GM18502 (cell line): ENCODE measurements around the gene LRRC46.

Experiments used
- ATAC-seq: cut with Tn5 transposase; IDR thresholded peaks from one replicate; pipeline ENCODE4 v1.9.1; 2021; ENCODE audit warnings: mild to moderate bottlenecking; ENCODE audit not compliant: unreplicated experiment, poor library complexity

Gene LRRC46, protein sequence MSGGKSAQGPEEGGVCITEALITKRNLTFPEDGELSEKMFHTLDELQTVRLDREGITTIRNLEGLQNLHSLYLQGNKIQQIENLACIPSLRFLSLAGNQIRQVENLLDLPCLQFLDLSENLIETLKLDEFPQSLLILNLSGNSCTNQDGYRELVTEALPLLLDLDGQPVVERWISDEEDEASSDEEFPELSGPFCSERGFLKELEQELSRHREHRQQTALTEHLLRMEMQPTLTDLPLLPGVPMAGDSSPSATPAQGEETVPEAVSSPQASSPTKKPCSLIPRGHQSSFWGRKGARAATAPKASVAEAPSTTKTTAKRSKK

GRCh38 chr17:47831003-47831933, at the start of gene LRRC46, which contains the start of gene MRPL10:
TSS of gene LRRC46 (plus strand) at chr17:47831670. CDS start at chr17:47831990, 320 bp downstream.
TSS of gene MRPL10 (minus strand) at chr17:47831541. CDS start at chr17:47831511, 30 bp downstream.
- ATAC-seq = peak; percentile 93

DNA sequence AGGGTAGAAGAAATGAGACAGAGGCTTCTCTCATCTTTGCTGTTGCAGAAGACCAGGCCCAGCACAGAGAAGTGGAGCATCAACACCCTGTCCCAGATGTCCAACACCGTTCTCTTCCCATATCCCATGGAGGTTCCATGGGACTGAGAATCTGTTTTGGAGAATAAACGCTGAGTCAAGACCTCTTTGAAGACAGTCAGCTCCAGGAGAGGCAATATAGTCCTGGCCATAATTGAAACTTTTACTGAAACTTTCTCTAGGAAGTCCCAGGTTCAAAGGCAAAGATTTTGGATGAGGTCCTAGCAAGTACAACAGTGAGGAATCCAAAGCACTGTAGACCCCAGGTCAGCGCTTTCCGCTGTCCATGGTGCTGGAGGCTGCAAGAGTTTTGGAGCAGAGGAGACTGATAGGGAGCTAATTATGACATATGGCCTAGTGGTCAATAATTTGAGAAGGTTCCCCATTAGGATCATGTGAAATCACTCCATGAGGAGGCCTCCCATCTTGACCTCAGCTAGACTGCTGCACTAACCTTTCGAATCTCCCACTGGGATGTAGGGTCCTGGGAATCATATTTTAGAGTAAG, 45.8 kb upstream of the LRRC46 start:
- no peak for ATAC-seq

GRCh38 chr17:47789611-47790561, 41.6 kb upstream of the LRRC46 start:
- ATAC-seq = no peak

- no peak for ATAC-seq
These were observed 40.4 kb upstream of the LRRC46 start for GRCh38 chr17:47791025-47791424.

- no peak for ATAC-seq
These were observed 39.0 kb upstream of the LRRC46 start for GRCh38 chr17:47792457-47792856.

DNA sequence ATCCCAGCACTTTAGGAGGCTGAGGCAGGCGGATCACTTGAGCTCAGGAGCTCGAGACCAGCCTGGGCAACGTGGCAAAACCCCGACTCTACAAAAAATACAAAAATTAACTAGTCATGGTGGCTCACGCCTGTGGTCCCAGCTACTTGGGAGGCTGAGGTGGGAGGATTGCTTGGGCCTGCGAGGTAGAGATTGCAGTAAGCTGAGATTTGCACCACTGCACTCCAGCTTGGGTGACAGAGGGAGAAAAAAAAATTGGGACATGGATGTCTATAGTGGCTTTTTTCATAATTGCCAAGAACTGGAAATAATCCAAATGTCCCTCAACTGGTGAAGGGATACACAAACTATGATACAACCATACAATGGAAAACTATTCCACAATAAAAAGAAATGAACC, 38.5 kb upstream of the LRRC46 start:
- no peak for ATAC-seq

DNA sequence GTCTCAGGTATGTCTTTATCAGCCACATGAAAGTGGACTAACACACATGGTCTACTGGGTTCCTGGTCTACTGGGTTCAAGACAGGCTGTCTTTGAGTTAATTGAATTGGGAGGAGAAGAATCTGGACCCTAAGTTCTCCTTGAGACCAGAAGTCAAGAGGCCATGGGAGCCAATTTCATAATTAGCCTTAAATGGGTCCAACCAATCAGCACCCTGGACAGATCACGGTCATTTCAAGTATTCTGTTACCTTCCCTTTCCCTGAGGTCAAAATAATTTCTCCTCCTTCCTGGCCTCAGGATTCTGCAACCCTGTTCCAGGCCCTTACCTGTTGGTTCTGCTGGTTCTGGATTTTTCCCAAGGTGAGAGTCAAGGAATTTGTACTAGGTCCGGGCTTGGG, 33.7 kb upstream of the LRRC46 start:
- ATAC-seq = no peak

- ATAC-seq = no peak
These were observed 30.8 kb upstream of the LRRC46 start for GRCh38 chr17:47800686-47801085.

GRCh38 chr17:47801176-47801765, 30.2 kb upstream of the LRRC46 start:
- ATAC-seq = no peak

DNA sequence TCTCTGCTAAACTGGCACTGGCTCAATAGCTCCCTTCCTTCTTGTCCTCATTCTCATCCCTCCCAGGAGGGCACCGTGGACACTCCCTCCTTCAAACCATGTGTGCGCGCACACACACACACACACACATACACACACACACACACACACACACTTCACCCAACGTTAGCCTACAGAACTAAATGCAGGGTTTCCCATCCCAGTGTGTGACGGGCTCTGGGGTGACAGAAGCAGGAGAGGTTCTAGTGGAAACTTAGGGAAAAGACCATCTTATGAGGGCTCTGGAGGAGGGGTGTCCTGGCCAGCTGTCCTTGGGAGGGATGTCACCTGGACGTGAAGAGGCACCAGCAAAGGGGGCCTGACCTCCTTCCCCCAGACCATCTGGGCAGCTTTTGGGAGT, 29.6 kb upstream of the LRRC46 start:
- no peak for ATAC-seq

GRCh38 chr17:47802341-47803022, 29.0 kb upstream of the LRRC46 start:
- ATAC-seq = no peak

DNA sequence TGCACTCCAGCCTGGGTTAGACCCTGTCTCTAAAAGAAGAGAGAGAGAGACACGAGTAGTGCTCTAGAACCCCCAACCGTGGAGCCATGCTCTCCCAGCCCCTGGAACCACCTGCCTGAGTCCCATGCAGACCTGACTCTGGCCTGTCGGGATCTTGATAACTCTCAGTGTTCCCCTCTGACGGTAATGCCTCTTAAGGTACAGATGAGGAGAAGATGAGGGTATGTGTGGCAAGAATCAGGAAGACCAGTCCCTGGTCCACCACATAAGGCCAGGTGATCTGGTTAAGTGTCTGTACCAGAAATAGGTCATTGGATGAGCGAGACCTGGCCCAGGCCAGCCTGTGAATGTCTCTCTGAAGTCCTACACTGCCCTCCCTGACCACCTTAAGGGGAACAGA, 28.3 kb upstream of the LRRC46 start:
- ATAC-seq = no peak

GRCh38 chr17:47803751-47804150, 27.7 kb upstream of the LRRC46 start:
- ATAC-seq = no peak

GRCh38 chr17:47804461-47804860, 27.0 kb upstream of the LRRC46 start:
- ATAC-seq = no peak

DNA sequence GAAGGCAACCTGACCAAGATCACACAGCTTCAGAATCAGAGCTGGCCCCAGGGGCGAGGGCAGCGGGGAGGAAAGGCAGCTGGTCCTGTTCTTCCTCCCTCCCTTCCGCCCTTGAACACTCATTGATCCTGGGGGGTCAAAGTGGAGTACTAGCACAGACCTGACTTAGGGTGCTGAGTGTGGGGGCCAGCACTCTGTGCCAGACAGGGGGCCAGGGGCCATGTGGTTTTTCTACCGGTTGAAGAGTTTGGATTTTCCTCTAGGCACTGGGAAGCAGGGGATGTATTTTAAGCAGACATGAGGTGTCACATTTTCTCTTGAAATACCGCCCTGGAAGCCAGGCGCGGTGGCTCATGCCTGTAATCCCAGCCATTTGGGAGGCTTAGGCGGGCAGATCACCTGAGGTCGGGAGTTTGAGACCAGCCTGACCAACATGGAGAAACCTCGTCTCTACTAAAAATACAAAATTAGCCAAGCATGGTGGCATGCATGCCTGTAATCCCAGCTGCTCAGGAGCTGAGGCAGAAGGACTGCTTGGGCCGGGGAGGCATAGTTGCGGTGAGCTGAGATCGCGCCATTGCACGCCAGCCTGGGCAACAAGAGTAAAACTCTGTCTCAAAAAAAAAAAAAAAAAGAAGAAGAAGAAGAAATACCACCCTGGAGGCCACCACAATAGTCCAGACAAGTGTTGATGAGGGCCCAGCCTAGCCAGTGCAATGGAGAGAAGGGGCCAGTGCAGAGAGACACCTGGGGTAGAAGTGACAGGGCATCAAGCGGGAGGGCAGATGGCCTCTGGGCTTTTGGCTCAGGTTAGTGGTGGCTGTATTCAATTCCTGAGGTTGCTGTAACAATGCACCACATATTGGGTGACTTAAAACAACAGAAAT, 25.2 kb upstream of the LRRC46 start:
- no peak for ATAC-seq

- no peak for ATAC-seq
These were observed 24.6 kb upstream of the LRRC46 start for GRCh38 chr17:47806913-47807255.

- no peak for ATAC-seq
These were observed 24.0 kb upstream of the LRRC46 start for GRCh38 chr17:47807421-47807820.
